H1 (cell line): ENCODE data around the gene BSG. TPM values are rescaled to one million over a fixed set of nuclear protein-coding genes. Genes with fewer than 3 reads are reported as not detected.

Experiments
- CTCF ChIA-PET: fragments of 300-600 bp; sonication (Branson Sonifier 250); formaldehyde crosslinking; loops from one replicate; lab custom pipeline; 2021; ENCODE audit not compliant: partially characterized antibody; lab: Charles Lee
- POLR2A ChIA-PET: fragments of 300-600 bp; sonication (Branson Sonifier 250); formaldehyde crosslinking; loops from one replicate; lab custom pipeline; 2021; ENCODE audit warnings: inconsistent platforms; ENCODE audit not compliant: partially characterized antibody; lab: Charles Lee
- DNase-seq, 2 experiments: peaks; one replicate each; pipeline versions ENCODE4 v3.0.0 to v3.0.0-alpha.2; 2010 to 2022; ENCODE audit warnings: low spot score in 2 of 2, low read depth in 1 of 2, mixed read lengths in 1 of 2
- FAIRE-seq: peaks from 2 replicates; lab custom pipeline; 2011; peaks lifted over from hg19 to GRCh38; lab: Jason Lieb, UNC
- H2AFZ ChIP-seq: 2 replicates; pipeline ENCODE4 v1.8.1; 2012; ENCODE audit warnings: low read length, inconsistent platforms
- H2AK5ac ChIP-seq: 2 replicates; pipeline ENCODE4 v1.6.1; 2013; ENCODE audit warnings: low read depth, low read length
- H2BK120ac ChIP-seq: replicated peaks from 2 replicates; pipeline ENCODE3; 2013; ENCODE audit warnings: low read depth, low read length, inconsistent platforms
- H2BK12ac ChIP-seq: 2 replicates; pipeline ENCODE4 v1.6.1; 2013; ENCODE audit warnings: low read depth, low read length
- H2BK15ac ChIP-seq: 2 replicates; pipeline ENCODE4 v1.6.1; 2013; ENCODE audit warnings: low read length
- H2BK20ac ChIP-seq: 2 replicates; pipeline ENCODE4 v1.6.1; 2013; ENCODE audit warnings: low read length
- H2BK5ac ChIP-seq: 2 replicates; pipeline ENCODE4 v1.6.1; 2013; ENCODE audit warnings: low read depth, low read length
- H3K14ac ChIP-seq: 2 replicates; pipeline ENCODE4 v1.6.1; 2013; ENCODE audit warnings: inconsistent platforms; ENCODE audit not compliant: insufficient read length
- H3K18ac ChIP-seq: 2 replicates; pipeline ENCODE4 v1.6.1; 2013; ENCODE audit warnings: low read length; ENCODE audit errors: extremely low read depth
- H3K23ac ChIP-seq: 2 replicates; pipeline ENCODE4 v1.6.1; 2013; ENCODE audit warnings: inconsistent platforms; ENCODE audit not compliant: insufficient read length
- H3K23me2 ChIP-seq: 2 replicates; pipeline ENCODE4 v1.6.1; 2013; ENCODE audit warnings: low read depth, low read length
- H3K27ac ChIP-seq: 2 replicates; pipeline ENCODE4 v1.6.1; 2011; ENCODE audit warnings: low read depth, low read length, inconsistent platforms
- H3K27me3 ChIP-seq, 4 experiments: replicated peaks in 1 of 4; 1 replicate in 1 of 4; 2 replicates in 3 of 4; pipeline versions ENCODE4 v1.6.1 to v1.8.1; 2011 to 2013; ENCODE audit warnings: low read length in 3 of 4, mild to moderate bottlenecking in 3 of 4, inconsistent platforms in 2 of 4, mixed read lengths in 2 of 4, moderate library complexity in 1 of 4; ENCODE audit not compliant: control insufficient read depth in 3 of 4, insufficient read depth in 3 of 4; ENCODE audit errors: extremely low read depth in 1 of 4
- H3K36me3 ChIP-seq, 4 experiments: 2 replicates each; pipeline versions ENCODE4 v1.6.1 to v1.8.1; 2011 to 2013; ENCODE audit warnings: mild to moderate bottlenecking in 4 of 4, low read length in 3 of 4, moderate library complexity in 2 of 4, control low read depth in 1 of 4, inconsistent platforms in 1 of 4; ENCODE audit not compliant: insufficient read depth in 4 of 4, control insufficient read depth in 2 of 4
- H3K4ac ChIP-seq: replicated peaks from 2 replicates; pipeline ENCODE3; 2013; ENCODE audit warnings: low read length, low read depth, mixed read lengths, inconsistent platforms; ENCODE audit not compliant: insufficient read length
- H3K4me1 ChIP-seq, 4 experiments: replicated peaks in 1 of 4; 1 replicate in 1 of 4; 2 replicates in 3 of 4; pipeline versions ENCODE4 v1.6.1 to v1.8.1; 2011 to 2013; ENCODE audit warnings: low read length in 3 of 4, inconsistent platforms in 2 of 4, mixed read lengths in 1 of 4; ENCODE audit not compliant: insufficient read depth in 4 of 4, control insufficient read depth in 3 of 4
- H3K4me2 ChIP-seq, 2 experiments: 2 replicates each; pipeline versions ENCODE4 v1.6.1 to v1.8.1; 2011 to 2013; ENCODE audit warnings: low read depth in 2 of 2, low read length in 2 of 2, control low read depth in 1 of 2, inconsistent platforms in 1 of 2, mild to moderate bottlenecking in 1 of 2; ENCODE audit not compliant: insufficient read depth in 1 of 2
- H3K4me3 ChIP-seq, 4 experiments: fragments of 200-600, 300-600 bp in 1 of 4; sonication (generic), shearing (Covaris generic), sonication (Bioruptor Twin) in 1 of 4; 2 replicates each; pipeline versions ENCODE4 v1.5.1 to v1.8.1; 2011 to 2016; ENCODE audit warnings: low read length in 4 of 4, low read depth in 3 of 4, control low read depth in 2 of 4, inconsistent platforms in 2 of 4, mild to moderate bottlenecking in 2 of 4, mixed read lengths in 1 of 4, moderate library complexity in 1 of 4; ENCODE audit not compliant: insufficient read depth in 2 of 4; ENCODE audit errors: extremely low read depth in 1 of 4
- H3K56ac ChIP-seq: replicated peaks from 2 replicates; pipeline ENCODE3; 2013; ENCODE audit warnings: low read depth, mild to moderate bottlenecking, mixed read lengths, low read length, inconsistent platforms; ENCODE audit not compliant: insufficient read length
- H3K79me1 ChIP-seq: 2 replicates; pipeline ENCODE4 v1.6.1; 2013; ENCODE audit warnings: low read depth, low read length, control low read depth
- H3K79me2 ChIP-seq, 2 experiments: 2 replicates each; pipeline versions ENCODE4 v1.6.1 to v1.8.1; 2012 to 2013; ENCODE audit warnings: low read length in 2 of 2, mild to moderate bottlenecking in 2 of 2, inconsistent platforms in 1 of 2; ENCODE audit not compliant: insufficient read depth in 2 of 2, control insufficient read depth in 1 of 2
- H3K9ac ChIP-seq, 4 experiments: replicated peaks in 1 of 4; 1 replicate in 1 of 4; 2 replicates in 3 of 4; pipeline versions ENCODE4 v1.6.1 to v1.8.1; 2011 to 2013; ENCODE audit warnings: low read depth in 3 of 4, low read length in 3 of 4, control low read depth in 2 of 4, mild to moderate bottlenecking in 2 of 4, moderate library complexity in 2 of 4, inconsistent platforms in 1 of 4; ENCODE audit errors: extremely low read depth in 1 of 4
- H3K9me3 ChIP-seq, 2 experiments: 2 replicates each; pipeline versions ENCODE4 v1.6.1 to v1.8.1; 2012 to 2013; ENCODE audit warnings: mild to moderate bottlenecking in 2 of 2, moderate library complexity in 2 of 2, control low read depth in 1 of 2, inconsistent platforms in 1 of 2, low read depth in 1 of 2, low read length in 1 of 2, mixed read lengths in 1 of 2; ENCODE audit not compliant: insufficient read depth in 2 of 2
- H4K20me1 ChIP-seq, 2 experiments: replicated peaks in 1 of 2; 2 replicates each; pipeline versions ENCODE3 to v1.8.1; 2011 to 2013; ENCODE audit warnings: inconsistent platforms in 2 of 2, low read length in 2 of 2, mild to moderate bottlenecking in 1 of 2; ENCODE audit not compliant: insufficient read depth in 2 of 2, control insufficient read depth in 1 of 2
- H4K5ac ChIP-seq: 2 replicates; pipeline ENCODE4 v1.6.1; 2013; ENCODE audit warnings: low read length, low read depth, mixed read lengths, inconsistent platforms; ENCODE audit not compliant: insufficient read length
- H4K8ac ChIP-seq: 2 replicates; pipeline ENCODE4 v1.8.0; 2013; ENCODE audit warnings: mild to moderate bottlenecking, moderate library complexity, low read length, inconsistent platforms; ENCODE audit not compliant: insufficient read depth; ENCODE audit errors: extremely low read depth
- H4K91ac ChIP-seq: replicated peaks from 2 replicates; pipeline ENCODE3; 2013; ENCODE audit warnings: low read length, mixed read lengths, inconsistent platforms; ENCODE audit not compliant: insufficient read length
- ASH2L ChIP-seq: fragments of 200-600, 300-600 bp; sonication (generic); IDR thresholded peaks from one replicate; pipeline ENCODE4 v1.7.1; 2017; ENCODE audit warnings: low read length
- CHD2 ChIP-seq: IDR thresholded peaks from 2 replicates; pipeline ENCODE4 v1.6.1; 2012; ENCODE audit warnings: low read length, improper control_type of control experiment
- HDAC2 ChIP-seq, 2 experiments: fragments of 300-600 bp in 1 of 2; sonication (generic) in 1 of 2; IDR thresholded peaks; 2 replicates each; pipeline ENCODE4 v1.6.1; 2011 to 2012; ENCODE audit warnings: low read depth in 2 of 2, low read length in 2 of 2, mild to moderate bottlenecking in 2 of 2, moderate library complexity in 2 of 2, borderline replicate concordance in 1 of 2, inconsistent platforms in 1 of 2
- KDM4A ChIP-seq: IDR thresholded peaks from one replicate; pipeline ENCODE4 v1.7.1; 2012; ENCODE audit warnings: low read depth, mild to moderate bottlenecking, moderate library complexity, low read length, inconsistent platforms; ENCODE audit not compliant: severe bottlenecking
- MAX ChIP-seq: IDR thresholded peaks from 2 replicates; pipeline ENCODE4 v1.6.1; 2012; ENCODE audit warnings: inconsistent platforms
- PHF8 ChIP-seq: fragments of 200-600 bp; sonication (generic); conservative IDR thresholded peaks from 2 replicates; pipeline ENCODE4 v1.7.1; 2012; ENCODE audit warnings: low read depth, mild to moderate bottlenecking, inconsistent platforms, low read length, moderate library complexity
- POLR2A ChIP-seq, 2 experiments: IDR thresholded peaks; 1 replicate in 1 of 2; 2 replicates in 1 of 2; pipeline ENCODE4 v1.6.1; 2011; ENCODE audit warnings: low read depth in 2 of 2, low read length in 2 of 2, mild to moderate bottlenecking in 2 of 2; ENCODE audit errors: control extremely low read depth in 1 of 2
- SAP30 ChIP-seq: fragments of 300-600 bp; sonication (generic); IDR thresholded peaks from 2 replicates; pipeline ENCODE4 v1.7.1; 2012; ENCODE audit warnings: low read length, moderate library complexity, mild to moderate bottlenecking, inconsistent platforms; ENCODE audit not compliant: insufficient read depth, insufficient replicate concordance
- SIN3A ChIP-seq, 2 experiments: IDR thresholded peaks in 1 of 2; conservative IDR thresholded peaks in 1 of 2; 2 replicates each; pipeline ENCODE4 v1.6.1; 2011 to 2012; ENCODE audit warnings: low read length in 2 of 2, improper control_type of control experiment in 1 of 2, low read depth in 1 of 2, mild to moderate bottlenecking in 1 of 2
- SRF ChIP-seq: IDR thresholded peaks from 2 replicates; pipeline ENCODE4 v1.6.1; 2011; ENCODE audit warnings: mild to moderate bottlenecking, low read depth, low read length, moderate library complexity
- WGBS, 2 experiments: shearing (Covaris generic) in 1 of 2; methylation state at CpG; one replicate each; pipeline versions ENCODE4 v1.1.6 to v1.1.7; 2013 to 2015; ENCODE audit warnings: low lambda C conversion rate in 2 of 2, mixed read lengths in 2 of 2, inconsistent platforms in 1 of 2, low coverage in 1 of 2, missing lambda C conversion rate in 1 of 2; ENCODE audit not compliant: insufficient replicate concordance in 2 of 2, insufficient coverage in 1 of 2, insufficient read length in 1 of 2; ENCODE audit errors: extremely low coverage in 1 of 2, missing lambda C conversion rate in 1 of 2; 5-methylcytosine and 5-hydroxymethylcytosine counted together
- polyA plus RNA-seq, 7 experiments: library from polyadenylated mRNA; depleted of rRNA in 3 of 7; stranded (reverse) in 5 of 7; unstranded in 2 of 7; fragments of >200 nt in 5 of 7; fragments of 200-250 nt in 2 of 7; gene quantifications; 1 replicate in 5 of 7; 2 replicates in 1 of 7; 4 replicates in 1 of 7; pipeline versions ENCODE4 v1.2.1 to v1.2.3, GENCODE V29; 2011 to 2013; ENCODE audit warnings: missing spikeins in 2 of 7, mixed read lengths in 2 of 7
- total RNA-seq: library from RNA; stranded (reverse); fragmentation: NEBNext Ultra II Directional; extraction: Animal tissue kit (Norgen Biotek cat#: 25700); gene quantifications from 2 replicates; pipeline ENCODE4 v1.2.1, GENCODE V29; 2021

The BSG gene
- total and polyA plus RNA-seq, 2 of the 8 experiments (the other 6 are each of a cell fraction or from before 2014, with no cell fraction given) = 726 to 1,055 TPM

GRCh38 chr19:572743-573518, 535 bp downstream of the BSG start:
- H2AFZ ChIP-seq = no peak overlapping the region
- no peak overlapping the region for H3K23ac ChIP-seq
- no peak overlapping the region for H2BK15ac ChIP-seq
- no peak overlapping the region for H2AK5ac ChIP-seq
- peaks cover 24 to 30% of the 10 kb centered on the region in 2 experiments for H4K20me1 ChIP-seq
- peak overlapping the region; percentile 28 for H3K4ac ChIP-seq
- H3K14ac ChIP-seq = no peak overlapping the region
- no peak overlapping the region for H2BK20ac ChIP-seq
- POLR2A ChIA-PET = interaction anchor here (0.7 to 2.4 kb wide), 28 partner anchors 9 to 696 kb away, joined by 3 to 17 read pairs (median 5); partner anchors contain the start of genes CIRBP, HCN2, POLRMT and RNF126
- H3K23me2 ChIP-seq = peaks cover 11% of the 10 kb centered on the region; the same call in 1 of the 2 replicates
- H2BK120ac ChIP-seq = no peak overlapping the region
- H3K79me2 ChIP-seq = peaks cover 48 to 55% of the 10 kb centered on the region in 2 experiments
- H4K5ac ChIP-seq = peak overlapping the region; percentile 22
- H3K9me3 ChIP-seq = peaks cover 0 to 5% of the 10 kb centered on the region in 2 experiments; a peak in 1 of 4 replicates
- CTCF ChIA-PET = interaction anchor here (0.5 kb wide), 1 partner anchor 134 kb away, joined by 3 read pairs; no protein-coding TSS in a partner anchor
- peak overlapping the region; percentile 81 for H3K27ac ChIP-seq
- peak overlapping the region; percentile 76 to 95 (median 92) for H3K9ac ChIP-seq
- peaks cover 8% of the 10 kb centered on the region for H3K79me1 ChIP-seq
- peak overlapping the region; percentile 78; the same call in 1 of the 2 replicates for H2BK5ac ChIP-seq
- peak overlapping the region; percentile 93 to 97 (median 94) for H3K4me3 ChIP-seq
- peak overlapping the region; percentile 5 for H3K18ac ChIP-seq
- H2BK12ac ChIP-seq = no peak overlapping the region
- no peak for FAIRE-seq
- H4K8ac ChIP-seq = peak overlapping the region; percentile 97
- peak overlapping the region; percentile 96 to 99 for H3K4me2 ChIP-seq
- 3% methylated on average over 27 of the region's 55 CpGs; no CpG with 5 or more reads in 1 of the 2 experiments for WGBS, 2 experiments
- peaks cover 0 to 7% (median 2%) of the 10 kb centered on the region in 4 experiments; a peak in 1 of 8 replicates for H3K36me3 ChIP-seq
- peaks cover 0 to 3% (median 0%) of the 10 kb centered on the region in 4 experiments; a peak in 1 of 7 replicates for H3K27me3 ChIP-seq
- DNase-seq = no peak
- H3K4me1 ChIP-seq = peaks cover 0 to 21% (median 11%) of the 10 kb centered on the region in 4 experiments; a peak in 5 of 7 replicates
- H3K56ac ChIP-seq = peak overlapping the region; percentile 84
- peak overlapping the region; percentile 66 for H4K91ac ChIP-seq
- TF ChIP-seq KDM4A (peak; percentile 14), PHF8 (peak; percentile 48; the same call in 1 of the 2 replicates), HDAC2 (IDR thresholded peaks at IDR 0.05; ENCODE audit: borderline replicate concordance in 1 of 2, low read depth in 2 of 2, low read length in 2 of 2) (no peak), ASH2L (peak; percentile 50), SAP30 (peak; percentile 39), POLR2A (IDR thresholded peaks at IDR 0.05; ENCODE audit: control extremely low read depth in 1 of 2, low read depth in 2 of 2, low read length in 2 of 2) (peak; percentile 52 to 66), SIN3A (conservative IDR thresholded peaks at IDR 0.05 in 1 of 2, IDR thresholded peaks at IDR 0.05 in 1 of 2; ENCODE audit: low read depth in 1 of 2, low read length in 2 of 2) (0 out of 4 replicates have a peak, but pooled peaks of 1 of the 2 experiments have one; percentile 22), SRF (no peak), CHD2 (peak; percentile 64; the same call in 1 of the 2 replicates), MAX (peak; percentile 43; the same call in 1 of the 2 replicates)
